Choroid plexus epithelial cell (primary cell): ENCODE results near the gene RGL2.
"Not testable (repeated sequence)": the region's sequence is repeated elsewhere in the genome, so short reads cannot be mapped to it uniquely, and the experiment has no call there.

Experiments used
- DNase-seq: peaks from one replicate; pipeline ENCODE4 v3.0.0-alpha.2; 2010; ENCODE audit warnings: low read depth
- H3K4me3 ChIP-seq: 2 replicates; pipeline ENCODE4 v1.5.1; 2011; ENCODE audit warnings: low read depth, mild to moderate bottlenecking, control low read depth, low read length, moderate library complexity
- TF ChIP-seq, protein P1 (sequence below): conservative IDR thresholded peaks from 2 replicates; pipeline ENCODE4 v1.5.1; 2011; ENCODE audit warnings: low read depth, mild to moderate bottlenecking, control low read depth, inconsistent platforms, low read length, moderate library complexity

RGL2 gene

DNA sequence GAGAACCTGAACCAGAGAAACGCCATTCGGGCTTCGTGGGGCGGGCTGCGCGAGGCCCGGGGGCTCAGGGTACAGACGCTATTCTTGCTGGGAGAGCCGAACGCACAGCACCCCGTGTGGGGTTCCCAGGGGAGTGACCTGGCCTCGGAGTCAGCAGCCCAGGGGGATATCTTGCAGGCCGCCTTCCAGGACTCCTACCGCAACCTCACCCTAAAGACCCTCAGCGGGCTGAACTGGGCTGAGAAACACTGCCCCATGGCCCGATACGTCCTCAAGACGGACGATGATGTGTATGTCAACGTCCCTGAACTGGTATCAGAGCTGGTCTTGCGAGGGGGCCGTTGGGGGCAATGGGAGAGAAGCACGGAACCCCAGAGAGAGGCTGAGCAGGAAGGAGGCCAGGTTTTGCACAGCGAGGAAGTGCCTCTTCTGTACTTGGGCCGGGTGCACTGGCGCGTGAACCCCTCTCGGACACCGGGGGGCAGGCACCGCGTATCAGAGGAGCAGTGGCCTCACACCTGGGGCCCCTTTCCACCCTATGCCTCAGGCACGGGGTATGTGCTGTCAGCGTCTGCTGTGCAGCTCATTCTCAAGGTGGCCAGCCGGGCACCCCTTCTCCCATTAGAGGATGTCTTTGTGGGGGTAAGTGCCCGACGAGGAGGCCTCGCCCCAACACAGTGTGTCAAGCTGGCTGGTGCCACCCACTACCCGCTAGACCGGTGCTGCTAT, 20.9 kb downstream of the RGL2 start:
- peak overlapping the region; percentile 70 for H3K4me3 ChIP-seq
- TF ChIP-seq, protein P1, sequence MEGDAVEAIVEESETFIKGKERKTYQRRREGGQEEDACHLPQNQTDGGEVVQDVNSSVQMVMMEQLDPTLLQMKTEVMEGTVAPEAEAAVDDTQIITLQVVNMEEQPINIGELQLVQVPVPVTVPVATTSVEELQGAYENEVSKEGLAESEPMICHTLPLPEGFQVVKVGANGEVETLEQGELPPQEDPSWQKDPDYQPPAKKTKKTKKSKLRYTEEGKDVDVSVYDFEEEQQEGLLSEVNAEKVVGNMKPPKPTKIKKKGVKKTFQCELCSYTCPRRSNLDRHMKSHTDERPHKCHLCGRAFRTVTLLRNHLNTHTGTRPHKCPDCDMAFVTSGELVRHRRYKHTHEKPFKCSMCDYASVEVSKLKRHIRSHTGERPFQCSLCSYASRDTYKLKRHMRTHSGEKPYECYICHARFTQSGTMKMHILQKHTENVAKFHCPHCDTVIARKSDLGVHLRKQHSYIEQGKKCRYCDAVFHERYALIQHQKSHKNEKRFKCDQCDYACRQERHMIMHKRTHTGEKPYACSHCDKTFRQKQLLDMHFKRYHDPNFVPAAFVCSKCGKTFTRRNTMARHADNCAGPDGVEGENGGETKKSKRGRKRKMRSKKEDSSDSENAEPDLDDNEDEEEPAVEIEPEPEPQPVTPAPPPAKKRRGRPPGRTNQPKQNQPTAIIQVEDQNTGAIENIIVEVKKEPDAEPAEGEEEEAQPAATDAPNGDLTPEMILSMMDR = no peak
- DNase-seq = no peak

DNA sequence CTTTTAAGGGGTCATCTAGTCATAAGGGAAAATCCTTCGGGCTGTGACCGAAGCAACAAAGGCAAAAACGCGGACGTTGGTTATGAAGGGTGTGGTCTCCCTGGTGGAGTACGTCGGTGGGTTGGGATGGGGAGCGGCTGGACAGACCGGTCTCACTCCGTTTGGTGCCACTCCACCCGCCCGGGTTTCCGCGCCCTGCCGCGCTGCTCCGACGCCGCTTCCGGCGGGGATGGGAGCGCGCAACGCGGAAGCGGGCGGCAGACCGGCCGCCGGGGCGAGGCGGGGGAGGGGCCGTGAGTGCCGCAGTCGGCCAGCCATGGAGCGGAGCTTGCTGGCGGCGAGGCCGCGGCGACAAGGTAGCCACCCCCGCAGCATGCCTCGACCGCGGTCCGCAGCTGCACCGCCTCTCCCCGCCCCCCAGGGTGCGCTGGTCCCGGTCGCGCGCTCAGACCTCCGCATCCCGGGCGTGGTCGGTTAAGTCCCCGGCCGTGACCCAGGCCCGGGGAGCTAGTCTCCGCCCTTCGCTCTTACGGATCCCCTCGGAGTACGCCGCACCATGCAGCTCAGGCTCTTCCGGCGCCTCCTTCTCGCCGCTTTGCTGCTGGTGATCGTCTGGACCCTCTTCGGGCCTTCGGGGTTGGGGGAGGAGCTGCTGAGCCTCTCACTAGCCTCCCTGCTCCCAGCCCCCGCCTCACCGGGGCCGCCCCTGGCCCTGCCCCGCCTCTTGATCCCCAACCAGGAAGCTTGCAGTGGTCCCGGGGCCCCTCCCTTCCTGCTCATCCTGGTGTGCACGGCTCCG, 21.7 kb downstream of the RGL2 start, which contains the start of gene B3GALT4:
B3GALT4 (plus strand) TSS at position 260 of the 799 bp plus-strand sequence; CDS start at position 557, 297 bp downstream.
- peak within 1 kb of the TSS; percentile 70 for H3K4me3 ChIP-seq
- TF ChIP-seq, protein P1 = peak; percentile 42
- DNase-seq = peak; percentile 75

DNA sequence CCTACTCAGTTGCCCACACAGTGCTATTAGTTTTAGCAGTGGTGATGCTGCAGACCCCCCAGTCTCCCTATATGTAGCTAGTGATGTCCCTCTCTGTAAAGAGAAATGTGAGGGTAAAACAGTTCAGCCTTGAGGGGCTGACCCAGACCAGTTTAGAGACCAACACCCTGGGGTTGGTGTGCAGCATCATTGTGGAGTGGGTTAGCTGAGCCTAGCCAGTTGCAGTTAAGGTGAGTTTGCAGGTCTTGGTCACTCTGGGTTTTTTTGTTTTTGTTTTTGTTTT, 22.2 kb downstream of the RGL2 start:
- DNase-seq = no peak
- TF ChIP-seq, protein P1 = no peak
- peak overlapping the region; percentile 70 for H3K4me3 ChIP-seq

DNA sequence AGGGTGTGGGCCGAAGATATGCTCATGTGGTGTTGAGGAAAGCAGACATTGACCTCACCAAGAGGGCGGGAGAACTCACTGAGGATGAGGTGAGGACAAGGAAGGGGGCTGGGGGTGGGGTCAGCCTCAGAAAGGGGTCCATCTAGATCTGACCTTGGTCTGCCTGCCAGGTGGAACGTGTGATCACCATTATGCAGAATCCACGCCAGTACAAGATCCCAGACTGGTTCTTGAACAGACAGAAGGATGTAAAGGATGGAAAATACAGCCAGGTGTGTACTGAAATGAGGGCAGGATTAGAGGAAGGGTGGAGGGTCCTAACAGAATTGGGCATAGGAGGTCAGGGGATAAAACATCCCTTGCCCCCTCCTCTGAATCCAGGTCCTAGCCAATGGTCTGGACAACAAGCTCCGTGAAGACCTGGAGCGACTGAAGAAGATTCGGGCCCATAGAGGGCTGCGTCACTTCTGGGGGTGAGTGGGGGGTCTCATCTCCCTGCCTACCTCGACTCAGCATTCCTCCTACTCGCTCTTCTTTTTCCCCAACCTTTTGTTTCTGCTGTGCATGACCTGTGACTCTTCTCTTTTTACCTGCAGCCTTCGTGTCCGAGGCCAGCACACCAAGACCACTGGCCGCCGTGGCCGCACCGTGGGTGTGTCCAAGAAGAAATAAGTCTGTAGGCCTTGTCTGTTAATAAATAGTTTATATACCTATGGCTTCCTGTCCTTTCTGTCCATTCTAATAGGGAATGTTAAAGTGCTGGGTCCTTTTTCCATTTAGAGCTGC, 22.8 kb downstream of the RGL2 start:
- not testable (repeated sequence) for DNase-seq
- peak overlapping the region; percentile 70 for H3K4me3 ChIP-seq

DNA sequence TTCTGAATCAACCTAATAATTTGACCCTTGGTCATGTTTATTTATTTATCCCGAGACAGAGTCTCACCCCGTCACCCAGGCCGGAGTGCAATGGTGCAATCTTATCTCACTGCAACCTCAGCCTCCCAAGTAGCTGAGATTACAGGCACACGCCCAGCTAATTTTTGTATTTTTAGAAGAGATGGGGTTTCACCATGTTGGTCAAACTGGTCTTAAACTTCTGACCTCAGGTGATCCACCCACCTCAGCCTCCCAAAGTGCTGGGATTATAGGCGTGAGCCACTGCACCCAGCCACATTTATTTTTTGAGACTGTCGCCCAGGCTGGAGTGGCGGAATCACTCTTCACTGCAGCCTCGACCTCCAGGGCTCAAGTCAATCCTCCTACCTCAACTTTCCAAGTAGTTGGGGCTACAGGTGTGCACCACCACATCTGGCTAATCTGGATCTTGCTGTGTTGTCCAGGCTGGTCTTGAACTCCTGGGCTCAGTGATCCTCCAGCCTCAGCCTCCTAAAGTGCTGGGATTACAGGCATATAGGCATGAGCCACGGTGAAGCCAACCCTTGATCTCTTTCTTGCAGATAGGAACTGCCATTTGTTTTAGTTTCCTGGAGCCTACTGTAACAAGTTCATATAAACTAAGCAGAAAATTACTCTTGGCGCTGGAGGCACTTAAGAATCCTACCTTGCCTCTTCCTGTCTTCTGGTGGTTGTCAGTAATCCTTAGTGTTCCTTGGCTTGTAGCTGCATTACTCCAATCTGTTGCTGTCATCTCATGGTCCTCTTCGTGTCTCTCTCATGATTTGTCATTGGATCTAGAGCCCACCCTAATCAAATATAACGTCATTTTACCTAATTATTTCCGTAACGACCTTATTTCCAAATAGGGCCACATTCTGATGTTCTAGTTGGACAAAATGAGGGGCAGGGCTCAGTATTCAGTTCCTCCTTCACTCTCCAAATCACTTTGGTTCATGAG, 24.5 kb downstream of the RGL2 start:
- TF ChIP-seq, protein P1 = no peak
- DNase-seq = no peak
- peak overlapping the region; percentile 97 for H3K4me3 ChIP-seq

DNA sequence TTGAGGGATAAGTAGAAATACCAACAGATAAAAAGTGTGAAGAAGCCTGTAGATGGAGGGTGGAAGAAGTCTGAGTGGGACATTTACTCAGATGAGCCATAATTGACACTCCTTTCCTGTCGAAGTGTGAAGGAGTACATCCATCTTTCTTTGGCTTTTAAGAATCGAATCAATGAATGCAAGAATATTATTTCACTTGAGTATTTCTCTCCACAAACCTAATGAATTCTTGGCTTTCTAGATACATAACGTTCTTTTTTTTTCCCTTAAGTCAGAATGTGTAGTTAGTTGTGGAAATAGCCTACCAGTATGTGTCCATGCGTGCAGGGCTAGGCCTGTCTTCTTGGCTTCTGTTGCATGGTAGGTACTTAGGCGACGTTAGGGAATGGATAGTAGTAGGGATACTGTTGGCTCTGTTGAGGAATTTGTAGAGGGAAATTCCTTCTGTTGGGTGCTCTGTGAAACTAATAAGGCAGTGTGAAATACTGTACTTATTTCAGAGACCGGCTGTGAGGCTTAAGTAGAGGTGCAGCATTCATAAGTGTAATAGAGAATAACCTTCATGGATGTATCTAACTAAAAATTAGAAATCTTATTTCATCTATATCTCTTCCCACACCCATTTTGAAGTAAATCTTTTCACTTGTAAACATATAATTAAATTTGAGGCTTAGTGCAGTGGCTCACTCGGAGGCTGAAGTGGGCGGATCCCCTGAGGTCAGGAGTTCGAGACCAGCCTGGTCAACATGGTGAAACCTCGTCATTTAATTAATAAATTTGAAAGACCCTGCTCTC, 25.4 kb downstream of the RGL2 start:
- TF ChIP-seq, protein P1 = no peak
- H3K4me3 ChIP-seq = peak overlapping the region; percentile 97
- DNase-seq = no peak
